Stimulated activated effector memory CD8-positive, alpha-beta T cell treated with anti-CD3 and anti-CD28 coated beads, Interleukin-12 subunit alpha, Interleukin-12 subunit beta, amount 100 ng/mL, for 72 hours (primary cell): Measurements from ENCODE around the gene DNAL1.
"Not testable (repeated sequence)": the region's sequence is repeated elsewhere in the genome, so short reads cannot be mapped to it uniquely, and the experiment has no call there.

ENCODE experiments used
- ATAC-seq: fragments of 150-1000 bp; cut with Tn5 transposase; 2 replicates; pipeline ENCODE4 v1.10.0; 2021
- DNase-seq, 2 donors: peaks; one replicate each; pipeline ENCODE4 v3.0.0; 2021 to 2022; ENCODE audit warnings: low spot score in 2 of 2
- H3K27ac Mint-ChIP-seq: one replicate; pipeline ENCODE4 v1.8.0; 2022; ENCODE audit warnings: mild to moderate bottlenecking, mixed read lengths
- H3K36me3 Mint-ChIP-seq: one replicate; pipeline ENCODE4 v1.8.0; 2022; ENCODE audit warnings: mild to moderate bottlenecking, mixed read lengths
- H3K4me1 Mint-ChIP-seq: one replicate; pipeline ENCODE4 v1.8.0; 2022; ENCODE audit warnings: mixed read lengths
- H3K4me3 Mint-ChIP-seq: one replicate; pipeline ENCODE4 v1.8.0; 2022; ENCODE audit warnings: mild to moderate bottlenecking, mixed read lengths
- H3K9me3 Mint-ChIP-seq: one replicate; pipeline ENCODE4 v1.8.0; 2022; ENCODE audit warnings: mixed read lengths

DNAL1 gene

GRCh38 chr14:73630009-73630780 is 14.6 kb upstream of the DNAL1 start:
- no peaks in the 10 kb centered on the region for H3K9me3 Mint-ChIP-seq
- H3K4me1 Mint-ChIP-seq: peaks cover 6% of the 10 kb centered on the region
- no peak overlapping the region for H3K27ac Mint-ChIP-seq
- ATAC-seq (no peak), DNase-seq (no peak)
- no peaks in the 10 kb centered on the region for H3K36me3 Mint-ChIP-seq
- H3K4me3 Mint-ChIP-seq: no peak overlapping the region

- DNase-seq (peak; percentile 46 to 75), ATAC-seq (peak; percentile 91)
- H3K36me3 Mint-ChIP-seq: no peaks in the 10 kb centered on the region
- peak overlapping the region; percentile 67 for H3K27ac Mint-ChIP-seq
- peak overlapping the region; percentile 64 for H3K4me3 Mint-ChIP-seq
- no peaks in the 10 kb centered on the region for H3K4me1 Mint-ChIP-seq
- no peaks in the 10 kb centered on the region for H3K9me3 Mint-ChIP-seq
These were observed 11.4 kb upstream of the DNAL1 start for GRCh38 chr14:73633116-73634010.

GRCh38 chr14:73634011-73634833 is 10.6 kb upstream of the DNAL1 start:
- H3K4me3 Mint-ChIP-seq: peak overlapping the region; percentile 64
- no peaks in the 10 kb centered on the region for H3K9me3 Mint-ChIP-seq
- H3K36me3 Mint-ChIP-seq: no peaks in the 10 kb centered on the region
- peak; percentile 42 for ATAC-seq
- no peak for DNase-seq
- H3K27ac Mint-ChIP-seq: peak overlapping the region; percentile 67
- no peaks in the 10 kb centered on the region for H3K4me1 Mint-ChIP-seq

- DNase-seq, H3K36me3 Mint-ChIP-seq, H3K27ac Mint-ChIP-seq, H3K9me3 Mint-ChIP-seq, ATAC-seq, H3K4me3 Mint-ChIP-seq, H3K4me1 Mint-ChIP-seq: not testable (repeated sequence)
These were observed 8.4 kb upstream of the DNAL1 start for GRCh38 chr14:73636355-73636754.

GRCh38 chr14:73637830-73638229 is 7.0 kb upstream of the DNAL1 start:
- no peaks in the 10 kb centered on the region for H3K36me3 Mint-ChIP-seq
- no peak for ATAC-seq
- no peak overlapping the region for H3K27ac Mint-ChIP-seq
- no peaks in the 10 kb centered on the region for H3K9me3 Mint-ChIP-seq
- no peak for DNase-seq
- H3K4me1 Mint-ChIP-seq: no peaks in the 10 kb centered on the region
- H3K4me3 Mint-ChIP-seq: no peak overlapping the region

GRCh38 chr14:73640796-73641365 is 3.9 kb upstream of the DNAL1 start:
- ATAC-seq: no peak
- no peak overlapping the region for H3K4me3 Mint-ChIP-seq

GRCh38 chr14:73645248-73645610 is 443 bp downstream of the DNAL1 start:
- no peaks in the 10 kb centered on the region for H3K9me3 Mint-ChIP-seq
- no peak for DNase-seq
- peaks cover 10% of the 10 kb centered on the region for H3K36me3 Mint-ChIP-seq
- peak overlapping the region; percentile 94 for H3K27ac Mint-ChIP-seq
- no peak for ATAC-seq
- H3K4me3 Mint-ChIP-seq: peak overlapping the region; percentile 91
- peaks cover 15% of the 10 kb centered on the region for H3K4me1 Mint-ChIP-seq

More at GRCh38 chr14:73640796-73641365, 3.9 kb upstream of the DNAL1 start:
- peaks cover 15% of the 10 kb centered on the region for H3K4me1 Mint-ChIP-seq
- H3K9me3 Mint-ChIP-seq: no peaks in the 10 kb centered on the region
- DNase-seq: no peak
- no peak overlapping the region for H3K27ac Mint-ChIP-seq
- peaks cover 10% of the 10 kb centered on the region for H3K36me3 Mint-ChIP-seq

- ATAC-seq (no peak), DNase-seq (no peak)
- Mint-ChIP-seq H3K4me1 (no peaks in the 10 kb centered on the region), H3K4me3 (no peak overlapping the region), H3K9me3 (no peaks in the 10 kb centered on the region), H3K27ac (no peak overlapping the region), H3K36me3 (no peaks in the 10 kb centered on the region)
These were observed 6.2 kb downstream of the DNAL1 start for GRCh38 chr14:73651005-73651404.

- no peaks in the 10 kb centered on the region for H3K4me1 Mint-ChIP-seq
- no peak for DNase-seq
- H3K27ac Mint-ChIP-seq: no peak overlapping the region
- ATAC-seq: no peak
- no peaks in the 10 kb centered on the region for H3K9me3 Mint-ChIP-seq
- H3K36me3 Mint-ChIP-seq: no peaks in the 10 kb centered on the region
- H3K4me3 Mint-ChIP-seq: no peak overlapping the region
These were observed 11.1 kb downstream of the DNAL1 start for GRCh38 chr14:73655851-73656250.

GRCh38 chr14:73659202-73659601 is 14.4 kb downstream of the DNAL1 start:
- not testable (repeated sequence) for H3K9me3 Mint-ChIP-seq, H3K36me3 Mint-ChIP-seq, H3K4me3 Mint-ChIP-seq, H3K27ac Mint-ChIP-seq, H3K4me1 Mint-ChIP-seq, ATAC-seq, DNase-seq

- Mint-ChIP-seq H3K9me3 (no peaks in the 10 kb centered on the region), H3K27ac (no peak overlapping the region), H3K4me1 (no peaks in the 10 kb centered on the region)
These were observed 15.7 kb downstream of the DNAL1 start for GRCh38 chr14:73660511-73660910.

GRCh38 chr14:73661872-73662271 is 17.1 kb downstream of the DNAL1 start:
- Mint-ChIP-seq H3K36me3 (peaks cover 5% of the 10 kb centered on the region), H3K4me3 (no peak overlapping the region)
- DNase-seq: no peak

More at GRCh38 chr14:73660511-73660910, 15.7 kb downstream of the DNAL1 start:
- Mint-ChIP-seq H3K36me3 (peaks cover 5% of the 10 kb centered on the region), H3K4me3 (no peak overlapping the region)
- DNase-seq (no peak), ATAC-seq (no peak)

GRCh38 chr14:73662487-73662943 is 17.7 kb downstream of the DNAL1 start:
- no peaks in the 10 kb centered on the region for H3K4me1 Mint-ChIP-seq
- no peak overlapping the region for H3K27ac Mint-ChIP-seq
- peaks cover 5% of the 10 kb centered on the region for H3K36me3 Mint-ChIP-seq
- H3K4me3 Mint-ChIP-seq: no peak overlapping the region
- DNase-seq: no peak
- ATAC-seq: no peak
- no peaks in the 10 kb centered on the region for H3K9me3 Mint-ChIP-seq

More at GRCh38 chr14:73661872-73662271, 17.1 kb downstream of the DNAL1 start:
- Mint-ChIP-seq H3K27ac (no peak overlapping the region), H3K9me3 (no peaks in the 10 kb centered on the region), H3K4me1 (no peaks in the 10 kb centered on the region)
- no peak for ATAC-seq

- Mint-ChIP-seq H3K27ac (no peak overlapping the region), H3K36me3 (peaks cover 5% of the 10 kb centered on the region), H3K4me3 (no peak overlapping the region), H3K4me1 (no peaks in the 10 kb centered on the region), H3K9me3 (no peaks in the 10 kb centered on the region)
- DNase-seq (no peak), ATAC-seq (no peak)
These were observed 18.9 kb downstream of the DNAL1 start for GRCh38 chr14:73663548-73664212.
